Endothelial cell of umbilical vein (primary cell): ENCODE data around the gene CTSK. TPM values are rescaled to one million over a fixed set of nuclear protein-coding genes. Genes with fewer than 3 reads are reported as not detected.

Experiments
- BruUV-seq: library from RNA; stranded (reverse); fragments of 400-500 nt; replicated peaks from 2 replicates; lab custom pipeline; 2021; lab: Mats Ljungman, UMichigan
- CTCF ChIA-PET: fragments of 300-600, 350-600 bp; sonication (Branson Sonifier 250); formaldehyde crosslinking; loops from one replicate; lab custom pipeline; 2021; ENCODE audit warnings: antibody characterized with exemption, inconsistent platforms; lab: Charles Lee
- POLR2A ChIA-PET: fragments of 300-600, 350-600 bp; sonication (Branson Sonifier 250); formaldehyde crosslinking; loops from one replicate; lab custom pipeline; 2021; ENCODE audit warnings: antibody characterized with exemption, inconsistent platforms; lab: Charles Lee
- DNase-seq: peaks from one replicate; pipeline ENCODE4 v3.0.0-alpha.2; 2011; ENCODE audit warnings: low read depth, low spot score
- FAIRE-seq: peaks from 2 replicates; lab custom pipeline; 2011; peaks lifted over from hg19 to GRCh38; lab: Jason Lieb, UNC
- H2AFZ ChIP-seq: 2 replicates; pipeline ENCODE4 v1.6.0; 2012; ENCODE audit warnings: low read depth, low read length, control low read depth, inconsistent platforms
- H3K27ac ChIP-seq: 2 replicates; pipeline ENCODE4 v1.5.1; 2011; ENCODE audit warnings: low read depth, mild to moderate bottlenecking, control low read depth, low read length, moderate library complexity; ENCODE audit not compliant: insufficient read depth
- H3K27me3 ChIP-seq, 2 experiments: 2 replicates each; pipeline versions ENCODE4 v1.6.0 to v1.6.1; 2011; ENCODE audit warnings: low read length in 2 of 2, mixed read lengths in 1 of 2; ENCODE audit not compliant: control insufficient read depth in 2 of 2, insufficient read depth in 2 of 2
- H3K36me3 ChIP-seq, 2 experiments: 2 replicates in 1 of 2; 3 replicates in 1 of 2; pipeline ENCODE4 v1.5.1; 2011; ENCODE audit warnings: low read length in 2 of 2, mild to moderate bottlenecking in 1 of 2, moderate library complexity in 1 of 2; ENCODE audit not compliant: control insufficient read depth in 2 of 2, insufficient read depth in 2 of 2; ENCODE audit errors: extremely low read depth in 1 of 2
- H3K4me1 ChIP-seq: 3 replicates; pipeline ENCODE4 v1.5.1; 2011; ENCODE audit warnings: mild to moderate bottlenecking, low read length; ENCODE audit not compliant: control insufficient read depth, insufficient read depth; ENCODE audit errors: extremely low read depth
- H3K4me2 ChIP-seq: 2 replicates; pipeline ENCODE4 v1.6.1; 2011; ENCODE audit warnings: low read length, control low read depth, mixed read lengths; ENCODE audit not compliant: insufficient read depth
- H3K4me3 ChIP-seq, 3 experiments: fragments of 200-600 bp in 1 of 3; sonication (generic), shearing (Covaris generic) in 1 of 3; replicated peaks in 1 of 3; 2 replicates each; pipeline ENCODE4 v1.5.1; 2011 to 2016; ENCODE audit warnings: control low read depth in 3 of 3, low read length in 3 of 3, mild to moderate bottlenecking in 2 of 3, inconsistent platforms in 1 of 3, low read depth in 1 of 3, moderate library complexity in 1 of 3; ENCODE audit not compliant: insufficient read depth in 1 of 3
- H3K79me2 ChIP-seq: 2 replicates; pipeline ENCODE4 v1.6.0; 2012; ENCODE audit warnings: low read length, inconsistent platforms; ENCODE audit not compliant: control insufficient read depth, insufficient read depth
- H3K9ac ChIP-seq: replicated peaks from 2 replicates; pipeline ENCODE3; 2011; ENCODE audit warnings: low read length, control low read depth; ENCODE audit not compliant: insufficient read depth; ENCODE audit errors: extremely low read depth
- H3K9me1 ChIP-seq: replicated peaks from 3 replicates; pipeline ENCODE4 v1.6.0; 2011; ENCODE audit warnings: mild to moderate bottlenecking, low read length; ENCODE audit not compliant: control insufficient read depth, insufficient read depth; ENCODE audit errors: extremely low read depth
- H3K9me3 ChIP-seq: replicated peaks from 2 replicates; pipeline ENCODE4 v1.5.1; 2012; ENCODE audit warnings: low read length, inconsistent platforms; ENCODE audit not compliant: control insufficient read depth, insufficient read depth
- H4K20me1 ChIP-seq: replicated peaks from 2 replicates; pipeline ENCODE3; 2011; ENCODE audit warnings: mild to moderate bottlenecking, low read length; ENCODE audit not compliant: control insufficient read depth, insufficient read depth; ENCODE audit errors: extremely low read depth
- EZH2 ChIP-seq: IDR thresholded peaks from 2 replicates; pipeline ENCODE4 v1.6.1; 2012; ENCODE audit warnings: borderline replicate concordance, low read depth, mild to moderate bottlenecking, moderate library complexity, low read length, inconsistent platforms; ENCODE audit not compliant: severe bottlenecking
- FOS ChIP-seq: IDR thresholded peaks from 2 replicates; pipeline ENCODE4 v1.6.1; 2011; ENCODE audit warnings: mild to moderate bottlenecking, low read length, moderate library complexity, borderline replicate concordance; ENCODE audit not compliant: insufficient read depth
- GATA2 ChIP-seq: IDR thresholded peaks from 2 replicates; pipeline ENCODE4 v1.7.0; 2011; ENCODE audit warnings: low read depth, mild to moderate bottlenecking, moderate library complexity, mixed read lengths, low read length; ENCODE audit not compliant: insufficient read length, insufficient read depth
- JUN ChIP-seq: IDR thresholded peaks from 2 replicates; pipeline ENCODE4 v1.6.1; 2011; ENCODE audit warnings: borderline replicate concordance, low read depth; ENCODE audit not compliant: insufficient read length, insufficient read depth
- MAX ChIP-seq: IDR thresholded peaks from 2 replicates; pipeline ENCODE4 v1.6.1; 2011; ENCODE audit not compliant: insufficient read depth, insufficient read length
- MYC ChIP-seq: IDR thresholded peaks from one replicate; pipeline ENCODE4 v1.6.1; 2011; ENCODE audit warnings: mild to moderate bottlenecking, low read depth, low read length
- POLR2A ChIP-seq: IDR thresholded peaks from 2 replicates; pipeline ENCODE4 v1.6.1; 2012; ENCODE audit warnings: low read depth, mild to moderate bottlenecking, control low read depth, low read length
- POLR2AphosphoS5 ChIP-seq: IDR thresholded peaks from 2 replicates; pipeline ENCODE4 v1.6.1; 2012; ENCODE audit warnings: low read depth, mild to moderate bottlenecking, control low read depth, low read length, moderate library complexity; ENCODE audit not compliant: insufficient read depth
- dilution Hi-C: fragments of 300-500 bp; cut with MboI; formaldehyde crosslinking; loops from one replicate; pipeline ENCODE4 v1.15.0; 2019; ENCODE audit warnings: low sequenced_read_pairs; ENCODE audit not compliant: extremely low pct_ligation_motif_present
- intact Hi-C: fragments of 100-400 bp; cut with micrococcal nuclease; formaldehyde crosslinking; loops from one replicate; pipeline ENCODE4 v1.10.0; 2022
- polyA plus RNA-seq, 4 experiments: library from polyadenylated mRNA; depleted of rRNA in 3 of 4; stranded (reverse) in 3 of 4; unstranded in 1 of 4; fragments of >200 nt; gene quantifications; 2 replicates each; pipeline versions ENCODE4 v1.2.1 to v1.2.3, GENCODE V29; 2011 to 2012; ENCODE audit warnings: missing spikeins in 1 of 4
- total RNA-seq: library from RNA; stranded (reverse); gene quantifications from 2 replicates; pipeline ENCODE4 v1.2.3, GENCODE V29; 2021
- TF ChIP-seq, protein P1 (sequence below), 2 donors: IDR thresholded peaks; 1 replicate in 1 of 2; 2 replicates in 1 of 2; pipeline ENCODE4 v1.5.1; 2011; ENCODE audit warnings: low read length in 2 of 2, mild to moderate bottlenecking in 2 of 2, moderate library complexity in 2 of 2, control low read depth in 1 of 2, inconsistent platforms in 1 of 2, low read depth in 1 of 2; ENCODE audit not compliant: insufficient read depth in 1 of 2; ENCODE audit errors: extremely low read depth in 1 of 2

Gene CTSK
- total and polyA plus RNA-seq, 2 donors (not counting 3 experiments of a cell fraction or from before 2014, with no cell fraction given), result 18.5 to 45.6 TPM

DNA sequence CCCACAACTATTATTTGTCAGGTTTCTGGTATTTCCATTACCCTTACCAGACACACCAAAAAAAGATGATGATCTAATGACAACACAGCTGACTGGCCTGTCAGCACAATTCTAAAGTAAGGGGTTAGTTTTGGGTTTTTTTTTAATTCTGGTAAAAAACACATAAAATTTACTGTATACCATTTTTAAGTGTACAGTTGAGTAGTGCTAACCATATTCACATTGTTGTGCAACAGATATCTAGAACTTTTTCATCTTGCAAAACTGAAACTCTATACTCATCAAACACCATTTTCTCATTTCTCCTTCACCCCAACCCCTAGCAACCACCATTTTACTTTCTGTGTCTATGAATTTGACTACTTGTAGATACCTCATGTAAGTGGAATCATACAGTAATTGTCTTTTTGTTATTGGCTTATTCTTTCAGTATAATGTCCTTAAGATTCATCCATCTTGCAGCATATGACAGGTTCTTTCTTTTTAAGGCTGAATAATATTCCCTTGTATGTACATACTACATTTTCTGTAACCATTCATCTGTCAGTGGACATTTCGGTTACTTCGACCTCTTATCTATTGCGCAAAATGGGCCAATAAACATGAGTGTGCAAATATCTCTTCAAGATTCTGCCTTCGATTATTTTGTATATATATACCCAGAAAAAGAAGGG, 38.5 kb upstream of the CTSK start:
- Histone ChIP-seq H3K4me2 (no peak overlapping the region), H3K9me1 (no peaks in the 10 kb centered on the region), H3K79me2 (no peaks in the 10 kb centered on the region), H3K36me3 (peaks cover 0 to 2% of the 10 kb centered on the region in 2 experiments), H3K9me3 (no peaks in the 10 kb centered on the region), H3K4me3 (no peak overlapping the region), H2AFZ (no peak overlapping the region), H3K4me1 (no peaks in the 10 kb centered on the region), H4K20me1 (no peaks in the 10 kb centered on the region), H3K9ac (no peak overlapping the region), H3K27me3 (no peaks in the 10 kb centered on the region), H3K27ac (no peak overlapping the region)
- intact Hi-C loops (no loop called here), dilution Hi-C loops (no loop called here)
- FAIRE-seq, result no peak
- no peak for TF ChIP-seq MAX
- no peak for TF ChIP-seq GATA2
- no peak for TF ChIP-seq EZH2
- TF ChIP-seq, protein P1, sequence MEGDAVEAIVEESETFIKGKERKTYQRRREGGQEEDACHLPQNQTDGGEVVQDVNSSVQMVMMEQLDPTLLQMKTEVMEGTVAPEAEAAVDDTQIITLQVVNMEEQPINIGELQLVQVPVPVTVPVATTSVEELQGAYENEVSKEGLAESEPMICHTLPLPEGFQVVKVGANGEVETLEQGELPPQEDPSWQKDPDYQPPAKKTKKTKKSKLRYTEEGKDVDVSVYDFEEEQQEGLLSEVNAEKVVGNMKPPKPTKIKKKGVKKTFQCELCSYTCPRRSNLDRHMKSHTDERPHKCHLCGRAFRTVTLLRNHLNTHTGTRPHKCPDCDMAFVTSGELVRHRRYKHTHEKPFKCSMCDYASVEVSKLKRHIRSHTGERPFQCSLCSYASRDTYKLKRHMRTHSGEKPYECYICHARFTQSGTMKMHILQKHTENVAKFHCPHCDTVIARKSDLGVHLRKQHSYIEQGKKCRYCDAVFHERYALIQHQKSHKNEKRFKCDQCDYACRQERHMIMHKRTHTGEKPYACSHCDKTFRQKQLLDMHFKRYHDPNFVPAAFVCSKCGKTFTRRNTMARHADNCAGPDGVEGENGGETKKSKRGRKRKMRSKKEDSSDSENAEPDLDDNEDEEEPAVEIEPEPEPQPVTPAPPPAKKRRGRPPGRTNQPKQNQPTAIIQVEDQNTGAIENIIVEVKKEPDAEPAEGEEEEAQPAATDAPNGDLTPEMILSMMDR (IDR thresholded peaks at IDR 0.05; ENCODE audit: extremely low read depth in 1 of 2, insufficient read depth in 1 of 2, low read depth in 1 of 2, low read length in 2 of 2), result no peak
- no peak for TF ChIP-seq POLR2AphosphoS5
- no peak for TF ChIP-seq POLR2A
- no peak for TF ChIP-seq MYC
- no peak for TF ChIP-seq JUN
- no peak for TF ChIP-seq FOS
- ChIA-PET POLR2A (no interaction called here), CTCF (no interaction called here)
- no peak for DNase-seq
- BruUV-seq, result no TSS peak
